PFSK-1 (cell line): ENCODE data around the gene NAA50.

ENCODE experiments used
- FOXP2 ChIP-seq: optimal IDR thresholded peaks from 2 replicates; pipeline ENCODE3; 2011; ENCODE audit warnings: borderline replicate concordance, control low read depth, inconsistent platforms; ENCODE audit not compliant: insufficient read depth; ENCODE audit errors: extremely low read length, extremely low read depth
- POLR2AphosphoS5 ChIP-seq: IDR thresholded peaks from 2 replicates; pipeline ENCODE4 v1.6.1; 2012; ENCODE audit warnings: low read depth, mild to moderate bottlenecking, control low read depth, low read length, moderate library complexity
- SIN3A ChIP-seq: IDR thresholded peaks from 2 replicates; pipeline ENCODE4 v1.6.1; 2012; ENCODE audit warnings: mild to moderate bottlenecking, low read length, moderate library complexity, borderline replicate concordance; ENCODE audit not compliant: insufficient read depth
- TAF1 ChIP-seq: IDR thresholded peaks from 2 replicates; pipeline ENCODE4 v1.6.1; 2012; ENCODE audit warnings: low read length, control low read depth, borderline replicate concordance; ENCODE audit not compliant: insufficient read depth
- TF ChIP-seq, protein P1 (sequence below), 2 experiments: IDR thresholded peaks; 2 replicates each; pipeline versions ENCODE4 v1.6.1 to v1.8.0; 2011 to 2012; ENCODE audit warnings: low read depth in 2 of 2, low read length in 2 of 2, control low read depth in 1 of 2, inconsistent platforms in 1 of 2, mild to moderate bottlenecking in 1 of 2, moderate library complexity in 1 of 2; ENCODE audit not compliant: insufficient read depth in 1 of 2

The NAA50 gene

GRCh38 chr3:113719758-113720157 lies 26.3 kb downstream of the NAA50 start:
- no peak for TF ChIP-seq FOXP2

DNA sequence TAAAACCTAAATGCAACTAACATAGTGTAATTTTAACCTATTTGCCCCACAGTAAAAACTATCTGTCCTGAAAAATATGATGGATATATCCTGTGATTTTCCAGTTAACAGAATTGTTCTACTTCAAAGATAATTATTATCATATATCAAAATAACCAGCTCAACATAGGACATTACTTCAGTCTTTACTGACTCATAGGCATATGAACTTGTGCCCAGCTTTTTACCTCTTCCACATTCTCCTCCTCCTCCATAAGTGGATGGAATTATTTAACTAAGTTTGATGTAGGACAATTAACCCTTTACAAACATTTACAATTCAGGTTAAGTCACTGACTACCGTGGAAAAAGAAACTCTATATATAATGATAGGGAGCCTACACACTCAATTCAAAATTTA lies 26.8 kb downstream of the NAA50 start:
- TF ChIP-seq FOXP2, result no peak
- TF ChIP-seq SIN3A, result no peak
- no peak for TF ChIP-seq POLR2AphosphoS5
- no peak for TF ChIP-seq TAF1
- TF ChIP-seq, protein P1, sequence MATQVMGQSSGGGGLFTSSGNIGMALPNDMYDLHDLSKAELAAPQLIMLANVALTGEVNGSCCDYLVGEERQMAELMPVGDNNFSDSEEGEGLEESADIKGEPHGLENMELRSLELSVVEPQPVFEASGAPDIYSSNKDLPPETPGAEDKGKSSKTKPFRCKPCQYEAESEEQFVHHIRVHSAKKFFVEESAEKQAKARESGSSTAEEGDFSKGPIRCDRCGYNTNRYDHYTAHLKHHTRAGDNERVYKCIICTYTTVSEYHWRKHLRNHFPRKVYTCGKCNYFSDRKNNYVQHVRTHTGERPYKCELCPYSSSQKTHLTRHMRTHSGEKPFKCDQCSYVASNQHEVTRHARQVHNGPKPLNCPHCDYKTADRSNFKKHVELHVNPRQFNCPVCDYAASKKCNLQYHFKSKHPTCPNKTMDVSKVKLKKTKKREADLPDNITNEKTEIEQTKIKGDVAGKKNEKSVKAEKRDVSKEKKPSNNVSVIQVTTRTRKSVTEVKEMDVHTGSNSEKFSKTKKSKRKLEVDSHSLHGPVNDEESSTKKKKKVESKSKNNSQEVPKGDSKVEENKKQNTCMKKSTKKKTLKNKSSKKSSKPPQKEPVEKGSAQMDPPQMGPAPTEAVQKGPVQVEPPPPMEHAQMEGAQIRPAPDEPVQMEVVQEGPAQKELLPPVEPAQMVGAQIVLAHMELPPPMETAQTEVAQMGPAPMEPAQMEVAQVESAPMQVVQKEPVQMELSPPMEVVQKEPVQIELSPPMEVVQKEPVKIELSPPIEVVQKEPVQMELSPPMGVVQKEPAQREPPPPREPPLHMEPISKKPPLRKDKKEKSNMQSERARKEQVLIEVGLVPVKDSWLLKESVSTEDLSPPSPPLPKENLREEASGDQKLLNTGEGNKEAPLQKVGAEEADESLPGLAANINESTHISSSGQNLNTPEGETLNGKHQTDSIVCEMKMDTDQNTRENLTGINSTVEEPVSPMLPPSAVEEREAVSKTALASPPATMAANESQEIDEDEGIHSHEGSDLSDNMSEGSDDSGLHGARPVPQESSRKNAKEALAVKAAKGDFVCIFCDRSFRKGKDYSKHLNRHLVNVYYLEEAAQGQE (IDR thresholded peaks at IDR 0.05; ENCODE audit: insufficient read depth in 1 of 2, low read depth in 2 of 2, low read length in 2 of 2), result no peak

DNA sequence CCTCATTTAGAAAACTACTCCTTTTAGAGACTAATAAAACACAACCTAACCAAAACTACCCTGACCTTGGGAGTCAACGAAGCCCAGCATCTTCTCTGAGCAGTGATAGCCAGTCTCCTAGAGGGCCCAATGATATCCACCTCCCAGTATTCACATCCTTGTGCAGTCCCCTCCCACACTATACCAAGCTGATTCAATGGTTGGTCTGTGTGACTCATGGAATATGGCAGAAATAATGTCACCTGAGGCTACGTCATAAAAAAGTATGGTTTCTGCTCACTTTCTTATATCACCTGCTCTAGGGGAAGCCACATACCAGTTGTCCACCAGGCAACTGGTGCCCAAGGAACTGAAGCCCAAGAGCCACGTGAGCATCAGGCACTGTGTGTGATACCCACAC lies 28.2 kb downstream of the NAA50 start:
- TF ChIP-seq FOXP2 (no peak), SIN3A (no peak), POLR2AphosphoS5 (no peak), TAF1 (no peak)
- TF ChIP-seq, protein P1 (IDR thresholded peaks at IDR 0.05; ENCODE audit: insufficient read depth in 1 of 2, low read depth in 2 of 2, low read length in 2 of 2), result no peak

DNA sequence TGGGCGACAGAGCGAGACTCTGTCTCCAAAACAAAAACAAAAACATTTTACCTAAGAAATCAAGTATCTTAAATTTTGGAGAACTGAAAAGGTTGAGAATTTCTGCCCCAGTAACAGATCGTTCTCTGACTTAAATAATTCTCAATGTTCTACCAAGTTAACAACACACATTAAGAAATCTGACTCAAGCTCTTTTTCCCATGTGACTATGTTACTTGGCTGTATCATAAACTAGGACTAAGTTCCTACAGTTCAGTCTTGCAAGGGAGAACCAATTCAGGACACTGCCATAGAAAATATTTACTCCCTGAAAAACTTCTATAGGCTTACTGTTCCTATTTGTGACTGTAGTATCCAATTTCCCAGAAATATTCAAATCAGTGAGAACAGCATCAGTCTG lies 28.7 kb downstream of the NAA50 start:
- TF ChIP-seq TAF1 (no peak), FOXP2 (no peak), SIN3A (no peak), POLR2AphosphoS5 (no peak)
- TF ChIP-seq, protein P1 (IDR thresholded peaks at IDR 0.05; ENCODE audit: insufficient read depth in 1 of 2, low read depth in 2 of 2, low read length in 2 of 2), result no peak

DNA sequence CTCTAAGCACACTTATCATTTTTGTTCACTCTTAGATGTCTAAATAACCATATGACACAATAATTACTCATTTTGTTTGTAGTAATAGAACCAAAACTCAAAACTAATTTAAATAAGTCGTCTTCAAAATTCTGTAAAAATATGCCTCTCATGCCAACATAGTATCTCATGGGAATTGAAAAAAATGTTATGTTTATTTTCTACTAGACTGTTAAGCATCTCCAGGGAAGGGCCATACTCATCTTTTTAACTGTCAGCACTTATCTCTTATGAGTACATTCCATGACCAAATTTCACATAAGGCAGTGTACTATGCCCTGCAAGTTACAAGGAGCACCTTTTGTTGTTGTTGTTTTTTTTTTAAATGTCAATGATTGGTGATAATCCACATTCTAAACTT lies 31.3 kb downstream of the NAA50 start:
- no peak for TF ChIP-seq TAF1
- TF ChIP-seq, protein P1 (IDR thresholded peaks at IDR 0.05; ENCODE audit: insufficient read depth in 1 of 2, low read depth in 2 of 2, low read length in 2 of 2), result no peak
- TF ChIP-seq POLR2AphosphoS5, result no peak
- no peak for TF ChIP-seq FOXP2
- no peak for TF ChIP-seq SIN3A
